GM12878 (cell line): Measurements from ENCODE around the gene CPT1C. TPM values are rescaled to one million over a fixed set of nuclear protein-coding genes. Genes with fewer than 3 reads are reported as not detected.

Experiments used
- POLR2A ChIP-seq: IDR thresholded peaks from 2 replicates; pipeline ENCODE4 v1.6.1; 2011; ENCODE audit warnings: low read depth, mild to moderate bottlenecking, low read length
- POLR2AphosphoS2 ChIP-seq: IDR thresholded peaks from 2 replicates; pipeline ENCODE4 v1.6.1; 2011; ENCODE audit warnings: low read depth, mild to moderate bottlenecking, low read length, improper control_type of control experiment, moderate library complexity
- RAD51 ChIP-seq: fragments of 450-650 bp; IDR thresholded peaks from 2 replicates; pipeline ENCODE4 v1.6.1; 2016; ENCODE audit warnings: moderate library complexity, mild to moderate bottlenecking, inconsistent platforms
- SMC3 ChIP-seq: IDR thresholded peaks from 2 replicates; pipeline ENCODE4 v1.6.1; 2011; ENCODE audit warnings: low read length, improper control_type of control experiment, borderline replicate concordance
- polyA plus RNA-seq, 11 experiments: library from polyadenylated mRNA; depleted of rRNA in 4 of 11; unstranded in 6 of 11; stranded (reverse) in 5 of 11; fragments of >200 nt; fragmentation: Nextera tagmentation in 4 of 11; fragmentation: Illumina TruSeq in 1 of 11; extraction: Ambion mirVana in 4 of 11; extraction: Trizol in 1 of 11; gene quantifications; 1 replicate in 1 of 11; 2 replicates in 10 of 11; pipeline versions ENCODE4 v1.2.1 to v1.2.3, GENCODE V29; 2011 to 2016; ENCODE audit warnings: inconsistent platforms in 2 of 11, missing spikeins in 2 of 11, low read depth in 1 of 11
- total RNA-seq, 4 experiments: library from RNA; depleted of rRNA in 3 of 4; stranded (reverse); fragments of >200 nt in 3 of 4; fragmentation: Illumina TruSeq in 1 of 4; extraction: Trizol in 1 of 4; gene quantifications; 2 replicates each; pipeline versions ENCODE4 v1.2.1 to v1.2.3, GENCODE V29; 2013 to 2021
- TF ChIP-seq, protein P1 (sequence below): fragments of 450-650 bp; IDR thresholded peaks from 2 replicates; pipeline ENCODE4 v1.6.1; 2017; ENCODE audit warnings: mild to moderate bottlenecking, moderate library complexity
- TF ChIP-seq, protein P2 (sequence below): fragments of 450-650 bp; IDR thresholded peaks from 2 replicates; pipeline ENCODE4 v1.6.1; 2016; ENCODE audit warnings: mild to moderate bottlenecking, moderate library complexity, borderline replicate concordance
- TF ChIP-seq, protein P3 (sequence below), 3 experiments: IDR thresholded peaks in 2 of 3; conservative IDR thresholded peaks in 1 of 3; 2 replicates each; pipeline ENCODE4 v1.5.1; 2011; ENCODE audit warnings: low read depth in 3 of 3, low read length in 3 of 3, mild to moderate bottlenecking in 3 of 3, control low read depth in 2 of 3, moderate library complexity in 2 of 3, inconsistent platforms in 1 of 3, mixed read lengths in 1 of 3; ENCODE audit not compliant: control insufficient read depth in 2 of 3, insufficient read depth in 1 of 3; ENCODE audit errors: extremely low read depth in 1 of 3
- TF ChIP-seq, protein P4 (sequence below): fragments of 450-650 bp; IDR thresholded peaks from 2 replicates; pipeline ENCODE4 v1.6.1; 2017; ENCODE audit warnings: mild to moderate bottlenecking, moderate library complexity
- TF ChIP-seq, protein P5 (sequence below): fragments of 450-650 bp; IDR thresholded peaks from 2 replicates; pipeline ENCODE4 v1.6.1; 2017; ENCODE audit warnings: low read depth, mild to moderate bottlenecking, moderate library complexity
- TF ChIP-seq, protein P6 (sequence below): IDR thresholded peaks from 2 replicates; pipeline ENCODE4 v1.6.1; 2012; ENCODE audit warnings: low read depth, low read length, improper control_type of control experiment

Gene CPT1C
- total and polyA plus RNA-seq, 10 of the 15 experiments (the other 5 are each of a cell fraction or from before 2014, with no cell fraction given), result 0.04 to 0.56 (median 0.21) TPM; not detected in 3

DNA sequence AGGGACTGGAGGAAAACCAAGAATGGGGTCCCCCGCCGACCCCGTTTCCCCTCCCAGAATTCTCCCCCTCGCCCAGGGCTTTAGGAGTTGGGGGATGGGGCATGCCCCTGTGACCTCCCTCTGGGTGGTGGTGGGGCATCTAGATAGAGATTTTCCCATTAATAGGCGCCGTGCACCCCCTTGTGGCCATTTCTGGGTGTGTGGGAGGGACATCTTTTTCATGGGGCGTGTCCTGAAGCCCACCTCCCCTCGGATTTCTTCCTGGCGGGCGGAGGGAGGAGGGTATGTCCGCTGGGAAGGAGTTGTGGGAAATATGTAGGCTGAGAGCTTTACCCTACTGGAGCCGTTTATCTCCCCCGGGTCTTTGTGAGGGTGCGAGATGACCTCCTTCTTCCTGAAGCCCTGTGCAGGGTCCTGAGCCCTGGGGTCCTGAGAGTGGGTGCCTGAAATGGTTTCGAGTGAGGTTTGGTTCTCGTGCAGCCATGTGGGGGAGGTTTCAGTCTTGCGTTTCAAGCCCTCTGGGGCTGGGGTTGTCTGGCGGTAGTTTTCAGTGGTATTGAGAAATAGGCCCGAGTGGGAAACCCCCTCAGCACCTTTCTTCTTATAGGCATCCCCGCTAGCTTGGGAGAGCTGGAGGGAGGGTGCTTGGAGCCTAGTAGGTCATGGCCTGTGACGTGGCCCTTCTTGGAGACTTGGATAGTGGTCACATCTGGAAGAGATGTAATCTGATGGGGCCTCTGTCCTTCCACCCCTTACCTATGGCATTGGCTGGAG is 12.8 kb upstream of the CPT1C start (continued):
- TF ChIP-seq, protein P1, sequence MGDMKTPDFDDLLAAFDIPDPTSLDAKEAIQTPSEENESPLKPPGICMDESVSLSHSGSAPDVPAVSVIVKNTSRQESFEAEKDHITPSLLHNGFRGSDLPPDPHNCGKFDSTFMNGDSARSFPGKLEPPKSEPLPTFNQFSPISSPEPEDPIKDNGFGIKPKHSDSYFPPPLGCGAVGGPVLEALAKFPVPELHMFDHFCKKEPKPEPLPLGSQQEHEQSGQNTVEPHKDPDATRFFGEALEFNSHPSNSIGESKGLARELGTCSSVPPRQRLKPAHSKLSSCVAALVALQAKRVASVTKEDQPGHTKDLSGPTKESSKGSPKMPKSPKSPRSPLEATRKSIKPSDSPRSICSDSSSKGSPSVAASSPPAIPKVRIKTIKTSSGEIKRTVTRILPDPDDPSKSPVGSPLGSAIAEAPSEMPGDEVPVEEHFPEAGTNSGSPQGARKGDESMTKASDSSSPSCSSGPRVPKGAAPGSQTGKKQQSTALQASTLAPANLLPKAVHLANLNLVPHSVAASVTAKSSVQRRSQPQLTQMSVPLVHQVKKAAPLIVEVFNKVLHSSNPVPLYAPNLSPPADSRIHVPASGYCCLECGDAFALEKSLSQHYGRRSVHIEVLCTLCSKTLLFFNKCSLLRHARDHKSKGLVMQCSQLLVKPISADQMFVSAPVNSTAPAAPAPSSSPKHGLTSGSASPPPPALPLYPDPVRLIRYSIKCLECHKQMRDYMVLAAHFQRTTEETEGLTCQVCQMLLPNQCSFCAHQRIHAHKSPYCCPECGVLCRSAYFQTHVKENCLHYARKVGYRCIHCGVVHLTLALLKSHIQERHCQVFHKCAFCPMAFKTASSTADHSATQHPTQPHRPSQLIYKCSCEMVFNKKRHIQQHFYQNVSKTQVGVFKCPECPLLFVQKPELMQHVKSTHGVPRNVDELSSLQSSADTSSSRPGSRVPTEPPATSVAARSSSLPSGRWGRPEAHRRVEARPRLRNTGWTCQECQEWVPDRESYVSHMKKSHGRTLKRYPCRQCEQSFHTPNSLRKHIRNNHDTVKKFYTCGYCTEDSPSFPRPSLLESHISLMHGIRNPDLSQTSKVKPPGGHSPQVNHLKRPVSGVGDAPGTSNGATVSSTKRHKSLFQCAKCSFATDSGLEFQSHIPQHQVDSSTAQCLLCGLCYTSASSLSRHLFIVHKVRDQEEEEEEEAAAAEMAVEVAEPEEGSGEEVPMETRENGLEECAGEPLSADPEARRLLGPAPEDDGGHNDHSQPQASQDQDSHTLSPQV, result no peak
- TF ChIP-seq POLR2A, result peak; percentile 38
- TF ChIP-seq RAD51, result no peak
- 0 out of 2 replicates have a peak, but pooled peaks have one; percentile 4 for TF ChIP-seq POLR2AphosphoS2
- TF ChIP-seq, protein P2, sequence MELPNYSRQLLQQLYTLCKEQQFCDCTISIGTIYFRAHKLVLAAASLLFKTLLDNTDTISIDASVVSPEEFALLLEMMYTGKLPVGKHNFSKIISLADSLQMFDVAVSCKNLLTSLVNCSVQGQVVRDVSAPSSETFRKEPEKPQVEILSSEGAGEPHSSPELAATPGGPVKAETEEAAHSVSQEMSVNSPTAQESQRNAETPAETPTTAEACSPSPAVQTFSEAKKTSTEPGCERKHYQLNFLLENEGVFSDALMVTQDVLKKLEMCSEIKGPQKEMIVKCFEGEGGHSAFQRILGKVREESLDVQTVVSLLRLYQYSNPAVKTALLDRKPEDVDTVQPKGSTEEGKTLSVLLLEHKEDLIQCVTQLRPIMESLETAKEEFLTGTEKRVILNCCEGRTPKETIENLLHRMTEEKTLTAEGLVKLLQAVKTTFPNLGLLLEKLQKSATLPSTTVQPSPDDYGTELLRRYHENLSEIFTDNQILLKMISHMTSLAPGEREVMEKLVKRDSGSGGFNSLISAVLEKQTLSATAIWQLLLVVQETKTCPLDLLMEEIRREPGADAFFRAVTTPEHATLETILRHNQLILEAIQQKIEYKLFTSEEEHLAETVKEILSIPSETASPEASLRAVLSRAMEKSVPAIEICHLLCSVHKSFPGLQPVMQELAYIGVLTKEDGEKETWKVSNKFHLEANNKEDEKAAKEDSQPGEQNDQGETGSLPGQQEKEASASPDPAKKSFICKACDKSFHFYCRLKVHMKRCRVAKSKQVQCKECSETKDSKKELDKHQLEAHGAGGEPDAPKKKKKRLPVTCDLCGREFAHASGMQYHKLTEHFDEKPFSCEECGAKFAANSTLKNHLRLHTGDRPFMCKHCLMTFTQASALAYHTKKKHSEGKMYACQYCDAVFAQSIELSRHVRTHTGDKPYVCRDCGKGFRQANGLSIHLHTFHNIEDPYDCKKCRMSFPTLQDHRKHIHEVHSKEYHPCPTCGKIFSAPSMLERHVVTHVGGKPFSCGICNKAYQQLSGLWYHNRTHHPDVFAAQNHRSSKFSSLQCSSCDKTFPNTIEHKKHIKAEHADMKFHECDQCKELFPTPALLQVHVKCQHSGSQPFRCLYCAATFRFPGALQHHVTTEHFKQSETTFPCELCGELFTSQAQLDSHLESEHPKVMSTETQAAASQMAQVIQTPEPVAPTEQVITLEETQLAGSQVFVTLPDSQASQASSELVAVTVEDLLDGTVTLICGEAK, result no peak
- TF ChIP-seq, protein P3, sequence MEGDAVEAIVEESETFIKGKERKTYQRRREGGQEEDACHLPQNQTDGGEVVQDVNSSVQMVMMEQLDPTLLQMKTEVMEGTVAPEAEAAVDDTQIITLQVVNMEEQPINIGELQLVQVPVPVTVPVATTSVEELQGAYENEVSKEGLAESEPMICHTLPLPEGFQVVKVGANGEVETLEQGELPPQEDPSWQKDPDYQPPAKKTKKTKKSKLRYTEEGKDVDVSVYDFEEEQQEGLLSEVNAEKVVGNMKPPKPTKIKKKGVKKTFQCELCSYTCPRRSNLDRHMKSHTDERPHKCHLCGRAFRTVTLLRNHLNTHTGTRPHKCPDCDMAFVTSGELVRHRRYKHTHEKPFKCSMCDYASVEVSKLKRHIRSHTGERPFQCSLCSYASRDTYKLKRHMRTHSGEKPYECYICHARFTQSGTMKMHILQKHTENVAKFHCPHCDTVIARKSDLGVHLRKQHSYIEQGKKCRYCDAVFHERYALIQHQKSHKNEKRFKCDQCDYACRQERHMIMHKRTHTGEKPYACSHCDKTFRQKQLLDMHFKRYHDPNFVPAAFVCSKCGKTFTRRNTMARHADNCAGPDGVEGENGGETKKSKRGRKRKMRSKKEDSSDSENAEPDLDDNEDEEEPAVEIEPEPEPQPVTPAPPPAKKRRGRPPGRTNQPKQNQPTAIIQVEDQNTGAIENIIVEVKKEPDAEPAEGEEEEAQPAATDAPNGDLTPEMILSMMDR (IDR thresholded peaks at IDR 0.05 in 2 of 3, conservative IDR thresholded peaks at IDR 0.05 in 1 of 3; ENCODE audit: control insufficient read depth in 2 of 3, extremely low read depth in 1 of 3, insufficient read depth in 1 of 3, low read depth in 3 of 3, low read length in 3 of 3), result peak; percentile 64 to 81 (median 73)
- TF ChIP-seq, protein P4, sequence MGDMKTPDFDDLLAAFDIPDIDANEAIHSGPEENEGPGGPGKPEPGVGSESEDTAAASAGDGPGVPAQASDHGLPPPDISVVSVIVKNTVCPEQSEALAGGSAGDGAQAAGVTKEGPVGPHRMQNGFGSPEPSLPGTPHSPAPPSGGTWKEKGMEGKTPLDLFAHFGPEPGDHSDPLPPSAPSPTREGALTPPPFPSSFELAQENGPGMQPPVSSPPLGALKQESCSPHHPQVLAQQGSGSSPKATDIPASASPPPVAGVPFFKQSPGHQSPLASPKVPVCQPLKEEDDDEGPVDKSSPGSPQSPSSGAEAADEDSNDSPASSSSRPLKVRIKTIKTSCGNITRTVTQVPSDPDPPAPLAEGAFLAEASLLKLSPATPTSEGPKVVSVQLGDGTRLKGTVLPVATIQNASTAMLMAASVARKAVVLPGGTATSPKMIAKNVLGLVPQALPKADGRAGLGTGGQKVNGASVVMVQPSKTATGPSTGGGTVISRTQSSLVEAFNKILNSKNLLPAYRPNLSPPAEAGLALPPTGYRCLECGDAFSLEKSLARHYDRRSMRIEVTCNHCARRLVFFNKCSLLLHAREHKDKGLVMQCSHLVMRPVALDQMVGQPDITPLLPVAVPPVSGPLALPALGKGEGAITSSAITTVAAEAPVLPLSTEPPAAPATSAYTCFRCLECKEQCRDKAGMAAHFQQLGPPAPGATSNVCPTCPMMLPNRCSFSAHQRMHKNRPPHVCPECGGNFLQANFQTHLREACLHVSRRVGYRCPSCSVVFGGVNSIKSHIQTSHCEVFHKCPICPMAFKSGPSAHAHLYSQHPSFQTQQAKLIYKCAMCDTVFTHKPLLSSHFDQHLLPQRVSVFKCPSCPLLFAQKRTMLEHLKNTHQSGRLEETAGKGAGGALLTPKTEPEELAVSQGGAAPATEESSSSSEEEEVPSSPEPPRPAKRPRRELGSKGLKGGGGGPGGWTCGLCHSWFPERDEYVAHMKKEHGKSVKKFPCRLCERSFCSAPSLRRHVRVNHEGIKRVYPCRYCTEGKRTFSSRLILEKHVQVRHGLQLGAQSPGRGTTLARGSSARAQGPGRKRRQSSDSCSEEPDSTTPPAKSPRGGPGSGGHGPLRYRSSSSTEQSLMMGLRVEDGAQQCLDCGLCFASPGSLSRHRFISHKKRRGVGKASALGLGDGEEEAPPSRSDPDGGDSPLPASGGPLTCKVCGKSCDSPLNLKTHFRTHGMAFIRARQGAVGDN, result peak; percentile 52
- TF ChIP-seq SMC3, result peak; percentile 39; the same call in 1 of the 2 replicates
- TF ChIP-seq, protein P5, sequence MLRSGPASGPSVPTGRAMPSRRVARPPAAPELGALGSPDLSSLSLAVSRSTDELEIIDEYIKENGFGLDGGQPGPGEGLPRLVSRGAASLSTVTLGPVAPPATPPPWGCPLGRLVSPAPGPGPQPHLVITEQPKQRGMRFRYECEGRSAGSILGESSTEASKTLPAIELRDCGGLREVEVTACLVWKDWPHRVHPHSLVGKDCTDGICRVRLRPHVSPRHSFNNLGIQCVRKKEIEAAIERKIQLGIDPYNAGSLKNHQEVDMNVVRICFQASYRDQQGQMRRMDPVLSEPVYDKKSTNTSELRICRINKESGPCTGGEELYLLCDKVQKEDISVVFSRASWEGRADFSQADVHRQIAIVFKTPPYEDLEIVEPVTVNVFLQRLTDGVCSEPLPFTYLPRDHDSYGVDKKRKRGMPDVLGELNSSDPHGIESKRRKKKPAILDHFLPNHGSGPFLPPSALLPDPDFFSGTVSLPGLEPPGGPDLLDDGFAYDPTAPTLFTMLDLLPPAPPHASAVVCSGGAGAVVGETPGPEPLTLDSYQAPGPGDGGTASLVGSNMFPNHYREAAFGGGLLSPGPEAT, result peak; percentile 77
- TF ChIP-seq, protein P6, sequence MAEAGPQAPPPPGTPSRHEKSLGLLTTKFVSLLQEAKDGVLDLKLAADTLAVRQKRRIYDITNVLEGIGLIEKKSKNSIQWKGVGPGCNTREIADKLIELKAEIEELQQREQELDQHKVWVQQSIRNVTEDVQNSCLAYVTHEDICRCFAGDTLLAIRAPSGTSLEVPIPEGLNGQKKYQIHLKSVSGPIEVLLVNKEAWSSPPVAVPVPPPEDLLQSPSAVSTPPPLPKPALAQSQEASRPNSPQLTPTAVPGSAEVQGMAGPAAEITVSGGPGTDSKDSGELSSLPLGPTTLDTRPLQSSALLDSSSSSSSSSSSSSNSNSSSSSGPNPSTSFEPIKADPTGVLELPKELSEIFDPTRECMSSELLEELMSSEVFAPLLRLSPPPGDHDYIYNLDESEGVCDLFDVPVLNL, result no peak
